ENCODE results near the gene SUMF2. TPM values are rescaled to one million over a fixed set of nuclear protein-coding genes. Genes with fewer than 3 reads are reported as not detected.

The SUMF2 gene
- total and polyA plus RNA-seq, 2 of the 13 experiments (the other 11 are each of a cell fraction or from before 2014, with no cell fraction given): 48.9 to 54.4 TPM

GRCh38 chr7:56033671-56034432 lies 30.2 kb upstream of the SUMF2 start (continued):
- TF ChIP-seq KAT7 (CRISPR knock-in tag; IDR thresholded peaks at IDR 0.05; ENCODE audit: borderline replicate concordance): peak; percentile 83; the same call in 1 of the 2 replicates
- no peak for TF ChIP-seq CHCHD3 (CRISPR knock-in tag; IDR thresholded peaks at IDR 0.05)
- 0 out of 2 replicates have a peak, but pooled peaks have one; percentile 28 for TF ChIP-seq KDM6A (CRISPR knock-in tag; IDR thresholded peaks at IDR 0.05; ENCODE audit: low read depth)
- no peak for TF ChIP-seq FOXA1 (IDR thresholded peaks at IDR 0.05)
- 0 out of 2 replicates have a peak, but pooled peaks have one; percentile 15 for TF ChIP-seq FOXA1 (CRISPR knock-in tag; IDR thresholded peaks at IDR 0.05)
- no peak for TF ChIP-seq ZNF749 (CRISPR knock-in tag; IDR thresholded peaks at IDR 0.05; ENCODE audit: borderline replicate concordance)
- TF ChIP-seq HNRNPL (IDR thresholded peaks at IDR 0.05; ENCODE audit: low read depth, low read length): peak; percentile 61; the same call in 1 of the 2 replicates
- TF ChIP-seq, protein P1, sequence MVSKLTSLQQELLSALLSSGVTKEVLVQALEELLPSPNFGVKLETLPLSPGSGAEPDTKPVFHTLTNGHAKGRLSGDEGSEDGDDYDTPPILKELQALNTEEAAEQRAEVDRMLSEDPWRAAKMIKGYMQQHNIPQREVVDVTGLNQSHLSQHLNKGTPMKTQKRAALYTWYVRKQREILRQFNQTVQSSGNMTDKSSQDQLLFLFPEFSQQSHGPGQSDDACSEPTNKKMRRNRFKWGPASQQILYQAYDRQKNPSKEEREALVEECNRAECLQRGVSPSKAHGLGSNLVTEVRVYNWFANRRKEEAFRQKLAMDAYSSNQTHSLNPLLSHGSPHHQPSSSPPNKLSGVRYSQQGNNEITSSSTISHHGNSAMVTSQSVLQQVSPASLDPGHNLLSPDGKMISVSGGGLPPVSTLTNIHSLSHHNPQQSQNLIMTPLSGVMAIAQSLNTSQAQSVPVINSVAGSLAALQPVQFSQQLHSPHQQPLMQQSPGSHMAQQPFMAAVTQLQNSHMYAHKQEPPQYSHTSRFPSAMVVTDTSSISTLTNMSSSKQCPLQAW (CRISPR knock-in tag; IDR thresholded peaks at IDR 0.05): peak; percentile 74
- TF ChIP-seq ZNF614 (CRISPR knock-in tag; IDR thresholded peaks at IDR 0.05; ENCODE audit: borderline replicate concordance): 0 out of 2 replicates have a peak, but pooled peaks have one; percentile 37
- peak; percentile 41; the same call in 1 of the 2 replicates for TF ChIP-seq MEIS1 (CRISPR knock-in tag; IDR thresholded peaks at IDR 0.05; ENCODE audit: borderline replicate concordance)
- peak; percentile 63 for TF ChIP-seq SRY (CRISPR knock-in tag; IDR thresholded peaks at IDR 0.05)
- TF ChIP-seq FIP1L1 (IDR thresholded peaks at IDR 0.05; ENCODE audit: borderline replicate concordance, insufficient read depth, low read depth, low read length): no peak
- TF ChIP-seq GTF2F1 (IDR thresholded peaks at IDR 0.05; ENCODE audit: low read length): no peak
- peak; percentile 60; the same call in 1 of the 2 replicates for TF ChIP-seq MTA1 (CRISPR knock-in tag; IDR thresholded peaks at IDR 0.05; ENCODE audit: borderline replicate concordance)
- TF ChIP-seq, protein P2, sequence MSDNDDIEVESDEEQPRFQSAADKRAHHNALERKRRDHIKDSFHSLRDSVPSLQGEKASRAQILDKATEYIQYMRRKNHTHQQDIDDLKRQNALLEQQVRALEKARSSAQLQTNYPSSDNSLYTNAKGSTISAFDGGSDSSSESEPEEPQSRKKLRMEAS (IDR thresholded peaks at IDR 0.05): peak; percentile 43; the same call in 1 of the 2 replicates
- TF ChIP-seq, protein P3, sequence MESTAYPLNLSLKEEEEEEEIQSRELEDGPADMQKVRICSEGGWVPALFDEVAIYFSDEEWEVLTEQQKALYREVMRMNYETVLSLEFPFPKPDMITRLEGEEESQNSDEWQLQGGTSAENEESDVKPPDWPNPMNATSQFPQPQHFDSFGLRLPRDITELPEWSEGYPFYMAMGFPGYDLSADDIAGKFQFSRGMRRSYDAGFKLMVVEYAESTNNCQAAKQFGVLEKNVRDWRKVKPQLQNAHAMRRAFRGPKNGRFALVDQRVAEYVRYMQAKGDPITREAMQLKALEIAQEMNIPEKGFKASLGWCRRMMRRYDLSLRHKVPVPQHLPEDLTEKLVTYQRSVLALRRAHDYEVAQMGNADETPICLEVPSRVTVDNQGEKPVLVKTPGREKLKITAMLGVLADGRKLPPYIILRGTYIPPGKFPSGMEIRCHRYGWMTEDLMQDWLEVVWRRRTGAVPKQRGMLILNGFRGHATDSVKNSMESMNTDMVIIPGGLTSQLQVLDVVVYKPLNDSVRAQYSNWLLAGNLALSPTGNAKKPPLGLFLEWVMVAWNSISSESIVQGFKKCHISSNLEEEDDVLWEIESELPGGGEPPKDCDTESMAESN (CRISPR knock-in tag; conservative IDR thresholded peaks at IDR 0.05): peak; percentile 37; the same call in 1 of the 2 replicates
- peak; percentile 66; the same call in 1 of the 2 replicates for TF ChIP-seq FOXC1 (CRISPR knock-in tag; IDR thresholded peaks at IDR 0.05; ENCODE audit: borderline replicate concordance)
- no peak for TF ChIP-seq DDIT3 (CRISPR knock-in tag; IDR thresholded peaks at IDR 0.05)
- TF ChIP-seq GATAD1 (CRISPR knock-in tag; IDR thresholded peaks at IDR 0.05): no peak
- TF ChIP-seq, protein P4, sequence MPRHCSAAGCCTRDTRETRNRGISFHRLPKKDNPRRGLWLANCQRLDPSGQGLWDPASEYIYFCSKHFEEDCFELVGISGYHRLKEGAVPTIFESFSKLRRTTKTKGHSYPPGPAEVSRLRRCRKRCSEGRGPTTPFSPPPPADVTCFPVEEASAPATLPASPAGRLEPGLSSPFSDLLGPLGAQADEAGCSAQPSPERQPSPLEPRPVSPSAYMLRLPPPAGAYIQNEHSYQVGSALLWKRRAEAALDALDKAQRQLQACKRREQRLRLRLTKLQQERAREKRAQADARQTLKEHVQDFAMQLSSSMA (CRISPR knock-in tag; IDR thresholded peaks at IDR 0.05): peak; percentile 86
- peak; percentile 66 to 85 for TF ChIP-seq POLR2A (IDR thresholded peaks at IDR 0.05; ENCODE audit: insufficient read depth in 1 of 2, low read depth in 2 of 2, low read length in 2 of 2)
- peak; percentile 40 for TF ChIP-seq ZNF792 (CRISPR knock-in tag; IDR thresholded peaks at IDR 0.05)
- TF ChIP-seq ZNF275 (CRISPR knock-in tag; IDR thresholded peaks at IDR 0.05; ENCODE audit: borderline replicate concordance): peak; percentile 67; the same call in 1 of the 2 replicates
- no peak for TF ChIP-seq HNRNPUL1 (IDR thresholded peaks at IDR 0.05; ENCODE audit: low read depth, low read length)

All from HepG2 (cell line).